ENCODE data around the gene YAF2.

Gene YAF2

DNA sequence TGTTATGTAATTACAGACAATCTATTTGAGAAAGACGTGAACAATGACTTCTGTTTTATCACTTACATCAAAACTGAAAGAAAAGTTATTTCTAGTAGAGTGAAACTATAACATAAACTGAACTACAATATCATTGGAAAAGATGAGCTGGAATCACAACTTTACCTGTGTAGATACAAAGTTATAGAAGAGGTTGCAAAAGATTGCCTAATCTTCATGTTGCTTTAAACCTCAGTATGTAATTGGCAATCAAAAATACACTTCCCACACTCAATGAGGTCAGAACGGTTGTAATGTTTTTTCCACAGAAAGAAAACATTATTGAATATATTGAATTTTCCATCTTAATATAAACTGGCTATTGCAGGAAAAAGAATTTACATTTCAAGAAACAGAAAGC is 55.7 kb downstream of the YAF2 start:
- no peaks in the 10 kb centered on the region for H3K79me1 ChIP-seq (ENCODE audit: low read length)
- H2BK120ac ChIP-seq (ENCODE audit: low read depth, low read length), result no peak overlapping the region
- H2AK5ac ChIP-seq (ENCODE audit: low read length), result no peak overlapping the region
- no peaks in the 10 kb centered on the region for H3K4me1 ChIP-seq (ENCODE audit: control insufficient read depth, low read depth, low read length)
- H3K4me2 ChIP-seq (ENCODE audit: low read length), result no peak overlapping the region
- H3K36me3 ChIP-seq (ENCODE audit: control insufficient read depth, insufficient read depth, low read length), result no peaks in the 10 kb centered on the region
- H4K5ac ChIP-seq (ENCODE audit: low read length), result no peak overlapping the region
- no peak overlapping the region for H3K4me3 ChIP-seq (ENCODE audit: low read length)
- H2BK5ac ChIP-seq (ENCODE audit: low read length), result no peak overlapping the region
- no peaks in the 10 kb centered on the region for H3K27me3 ChIP-seq (ENCODE audit: insufficient read depth, low read length, poor library complexity)
- H3K79me2 ChIP-seq (ENCODE audit: control insufficient read depth, insufficient read depth, low read length), result no peaks in the 10 kb centered on the region
- H3K4ac ChIP-seq (ENCODE audit: low read depth, low read length), result no peak overlapping the region
- WGBS (ENCODE audit: extremely low coverage, insufficient coverage, low lambda C conversion rate), result no CpG with 5 or more reads among the region's 2 CpGs
- no peak overlapping the region for H3K9ac ChIP-seq (ENCODE audit: low read length)
- no peak overlapping the region for H3K27ac ChIP-seq (ENCODE audit: low read depth, low read length)
- H4K8ac ChIP-seq (ENCODE audit: low read depth, low read length), result no peak overlapping the region
- H3K18ac ChIP-seq (ENCODE audit: low read length), result no peak overlapping the region
- no peak overlapping the region for H2BK15ac ChIP-seq (replicated peaks; ENCODE audit: low read depth)
- no peak for DNase-seq
- H3K56ac ChIP-seq (ENCODE audit: low read length), result no peak overlapping the region
- H3K23ac ChIP-seq (ENCODE audit: low read length), result no peak overlapping the region

DNA sequence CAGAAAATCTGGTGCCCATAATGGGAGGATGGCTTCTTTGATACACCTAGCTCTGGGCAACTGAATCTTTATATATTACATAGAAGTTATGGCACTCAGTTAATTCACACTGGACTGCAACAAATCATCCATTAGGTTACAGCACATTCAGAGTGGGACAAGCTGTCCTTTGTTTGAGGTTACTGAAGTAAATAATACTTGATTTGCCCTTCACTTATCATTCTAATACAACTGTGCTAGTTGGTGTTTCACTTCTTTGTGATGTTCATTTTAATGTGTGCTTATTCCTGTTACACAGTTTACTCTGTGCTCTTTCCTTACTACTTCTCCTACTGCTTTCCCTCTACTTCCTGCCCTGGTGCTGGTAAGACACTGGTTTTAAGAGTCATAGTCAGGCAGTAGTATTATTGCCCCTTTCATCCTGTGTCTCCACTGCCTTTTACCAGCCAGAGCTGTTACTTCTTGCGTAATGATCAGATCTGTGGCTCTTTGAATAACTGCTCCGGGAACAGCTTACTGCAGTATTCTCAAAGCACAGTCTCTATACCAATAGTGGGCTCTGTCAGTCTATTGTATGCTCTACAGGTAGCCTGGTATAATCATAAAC is 57.0 kb downstream of the YAF2 start:
- Histone ChIP-seq H2AK5ac (ENCODE audit: low read length) (no peak overlapping the region), H3K9ac (ENCODE audit: low read length) (no peak overlapping the region), H3K79me2 (ENCODE audit: control insufficient read depth, insufficient read depth, low read length) (no peaks in the 10 kb centered on the region), H3K79me1 (ENCODE audit: low read length) (no peaks in the 10 kb centered on the region), H3K4me3 (ENCODE audit: low read length) (no peak overlapping the region), H3K27me3 (ENCODE audit: insufficient read depth, low read length, poor library complexity) (no peaks in the 10 kb centered on the region), H4K5ac (ENCODE audit: low read length) (no peak overlapping the region), H4K8ac (ENCODE audit: low read depth, low read length) (no peak overlapping the region), H3K4ac (ENCODE audit: low read depth, low read length) (no peak overlapping the region), H2BK15ac (replicated peaks; ENCODE audit: low read depth) (no peak overlapping the region), H2BK5ac (ENCODE audit: low read length) (no peak overlapping the region), H2BK120ac (ENCODE audit: low read depth, low read length) (no peak overlapping the region), H3K23ac (ENCODE audit: low read length) (no peak overlapping the region), H3K36me3 (ENCODE audit: control insufficient read depth, insufficient read depth, low read length) (no peaks in the 10 kb centered on the region), H3K56ac (ENCODE audit: low read length) (no peak overlapping the region), H3K4me2 (ENCODE audit: low read length) (no peak overlapping the region), H3K27ac (ENCODE audit: low read depth, low read length) (no peak overlapping the region), H3K18ac (ENCODE audit: low read length) (no peak overlapping the region), H3K4me1 (ENCODE audit: control insufficient read depth, low read depth, low read length) (no peaks in the 10 kb centered on the region)
- no CpG with 5 or more reads among the region's 2 CpGs for WGBS (ENCODE audit: extremely low coverage, insufficient coverage, low lambda C conversion rate)
- DNase-seq, result no peak

DNA sequence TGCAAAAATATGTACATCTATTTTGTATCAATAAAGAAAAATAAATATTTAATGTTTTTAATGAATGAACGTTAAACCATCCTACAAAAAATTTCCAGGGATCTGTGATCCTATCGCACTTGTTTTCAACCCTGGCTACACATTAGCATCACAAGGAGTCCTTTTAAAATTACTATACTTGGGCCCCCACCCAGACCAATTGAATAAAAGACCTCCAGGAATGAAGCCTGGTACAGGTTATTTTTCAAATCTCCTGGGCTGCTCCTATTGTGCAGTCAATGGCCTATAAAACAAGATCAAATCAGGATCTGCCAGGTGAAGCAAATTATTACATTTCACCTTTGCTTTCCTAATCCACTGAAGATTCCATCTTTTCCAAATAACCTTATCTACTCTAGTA is 59.9 kb downstream of the YAF2 start:
- Histone ChIP-seq H2BK15ac (replicated peaks; ENCODE audit: low read depth) (no peak overlapping the region), H2AK5ac (ENCODE audit: low read length) (no peak overlapping the region), H3K4me2 (ENCODE audit: low read length) (no peak overlapping the region), H3K23ac (ENCODE audit: low read length) (no peak overlapping the region), H2BK120ac (ENCODE audit: low read depth, low read length) (no peak overlapping the region), H3K4me1 (ENCODE audit: control insufficient read depth, low read depth, low read length) (no peaks in the 10 kb centered on the region), H3K27ac (ENCODE audit: low read depth, low read length) (no peak overlapping the region), H2BK5ac (ENCODE audit: low read length) (no peak overlapping the region), H3K4ac (ENCODE audit: low read depth, low read length) (no peak overlapping the region), H3K4me3 (ENCODE audit: low read length) (no peak overlapping the region), H3K79me1 (ENCODE audit: low read length) (no peaks in the 10 kb centered on the region), H3K36me3 (ENCODE audit: control insufficient read depth, insufficient read depth, low read length) (no peaks in the 10 kb centered on the region), H3K27me3 (ENCODE audit: insufficient read depth, low read length, poor library complexity) (no peaks in the 10 kb centered on the region), H3K56ac (ENCODE audit: low read length) (no peak overlapping the region), H3K79me2 (ENCODE audit: control insufficient read depth, insufficient read depth, low read length) (no peaks in the 10 kb centered on the region), H3K9ac (ENCODE audit: low read length) (no peak overlapping the region), H4K5ac (ENCODE audit: low read length) (no peak overlapping the region), H3K18ac (ENCODE audit: low read length) (no peak overlapping the region), H4K8ac (ENCODE audit: low read depth, low read length) (no peak overlapping the region)
- no CpG with 5 or more reads among the region's 2 CpGs for WGBS (ENCODE audit: extremely low coverage, insufficient coverage, low lambda C conversion rate)
- DNase-seq, result no peak

DNA sequence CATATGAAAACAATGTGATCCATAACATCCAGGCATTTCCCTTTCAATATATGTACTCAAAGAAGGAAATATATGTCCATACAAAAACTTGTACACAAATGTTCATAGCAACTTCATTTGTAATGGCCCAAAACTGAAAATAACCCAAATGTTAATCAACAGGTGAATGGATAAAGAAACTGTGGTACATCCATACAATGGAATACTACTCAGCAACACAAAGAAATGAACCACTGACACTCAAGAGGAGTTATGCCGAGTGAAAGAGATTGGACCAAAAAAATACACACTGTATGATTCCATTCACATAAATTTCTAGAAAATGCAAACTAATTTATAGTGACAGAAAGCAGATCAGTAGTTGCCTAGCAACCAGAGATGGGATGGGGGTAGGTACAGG is 63.1 kb downstream of the YAF2 start:
- no peak overlapping the region for H3K4ac ChIP-seq (ENCODE audit: low read depth, low read length)
- H2BK120ac ChIP-seq (ENCODE audit: low read depth, low read length), result no peak overlapping the region
- H3K56ac ChIP-seq (ENCODE audit: low read length), result no peak overlapping the region
- no CpG with 5 or more reads among the region's 1 CpG for WGBS (ENCODE audit: extremely low coverage, insufficient coverage, low lambda C conversion rate)
- H3K18ac ChIP-seq (ENCODE audit: low read length), result no peak overlapping the region
- H3K4me1 ChIP-seq (ENCODE audit: control insufficient read depth, low read depth, low read length), result no peaks in the 10 kb centered on the region
- no peak overlapping the region for H3K9ac ChIP-seq (ENCODE audit: low read length)
- H2BK15ac ChIP-seq (replicated peaks; ENCODE audit: low read depth), result no peak overlapping the region
- H3K79me2 ChIP-seq (ENCODE audit: control insufficient read depth, insufficient read depth, low read length), result no peaks in the 10 kb centered on the region
- H3K27me3 ChIP-seq (ENCODE audit: insufficient read depth, low read length, poor library complexity), result no peaks in the 10 kb centered on the region
- no peak overlapping the region for H3K4me3 ChIP-seq (ENCODE audit: low read length)
- H3K23ac ChIP-seq (ENCODE audit: low read length), result no peak overlapping the region
- no peak overlapping the region for H3K4me2 ChIP-seq (ENCODE audit: low read length)
- no peaks in the 10 kb centered on the region for H3K36me3 ChIP-seq (ENCODE audit: control insufficient read depth, insufficient read depth, low read length)
- DNase-seq, result no peak
- H4K8ac ChIP-seq (ENCODE audit: low read depth, low read length), result no peak overlapping the region
- H3K27ac ChIP-seq (ENCODE audit: low read depth, low read length), result no peak overlapping the region
- H4K5ac ChIP-seq (ENCODE audit: low read length), result no peak overlapping the region
- no peak overlapping the region for H2AK5ac ChIP-seq (ENCODE audit: low read length)
- no peak overlapping the region for H2BK5ac ChIP-seq (ENCODE audit: low read length)
- no peaks in the 10 kb centered on the region for H3K79me1 ChIP-seq (ENCODE audit: low read length)

DNA sequence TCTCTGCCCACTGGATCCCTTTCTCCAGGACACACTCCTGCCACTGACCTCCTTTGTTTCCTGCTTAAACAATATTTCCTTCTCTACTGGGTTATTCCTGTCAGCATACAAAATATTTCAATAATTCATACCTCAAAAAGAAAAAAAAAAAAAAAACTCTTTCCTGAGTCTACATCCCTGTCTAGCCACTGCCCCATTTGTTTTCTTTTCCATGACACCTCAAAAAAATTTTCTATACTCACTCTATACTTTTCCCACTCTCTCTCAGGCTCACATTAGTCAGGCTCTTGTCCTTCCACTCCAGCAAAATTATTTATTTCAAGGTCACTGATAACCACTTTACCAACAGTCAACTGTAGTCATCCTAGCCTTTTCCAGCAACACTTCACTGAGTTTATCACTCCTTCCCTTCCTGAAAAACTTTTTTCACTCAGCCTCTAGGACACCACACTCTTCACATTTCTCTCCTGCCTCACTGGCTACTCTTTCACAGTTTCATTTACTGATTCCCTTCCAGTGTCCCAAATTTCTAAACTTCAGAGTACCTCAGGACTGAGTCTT is 64.0 kb downstream of the YAF2 start:
- DNase-seq, result no peak
- Histone ChIP-seq H3K4me3 (ENCODE audit: low read length) (no peak overlapping the region), H2AK5ac (ENCODE audit: low read length) (no peak overlapping the region), H3K36me3 (ENCODE audit: control insufficient read depth, insufficient read depth, low read length) (no peaks in the 10 kb centered on the region), H2BK15ac (replicated peaks; ENCODE audit: low read depth) (no peak overlapping the region), H2BK120ac (ENCODE audit: low read depth, low read length) (no peak overlapping the region), H3K4ac (ENCODE audit: low read depth, low read length) (no peak overlapping the region), H4K8ac (ENCODE audit: low read depth, low read length) (no peak overlapping the region), H3K23ac (ENCODE audit: low read length) (no peak overlapping the region), H3K27me3 (ENCODE audit: insufficient read depth, low read length, poor library complexity) (no peaks in the 10 kb centered on the region), H3K79me1 (ENCODE audit: low read length) (no peaks in the 10 kb centered on the region), H2BK5ac (ENCODE audit: low read length) (no peak overlapping the region), H3K4me2 (ENCODE audit: low read length) (no peak overlapping the region), H3K56ac (ENCODE audit: low read length) (no peak overlapping the region), H3K9ac (ENCODE audit: low read length) (no peak overlapping the region), H4K5ac (ENCODE audit: low read length) (no peak overlapping the region), H3K4me1 (ENCODE audit: control insufficient read depth, low read depth, low read length) (no peaks in the 10 kb centered on the region), H3K18ac (ENCODE audit: low read length) (no peak overlapping the region), H3K27ac (ENCODE audit: low read depth, low read length) (no peak overlapping the region), H3K79me2 (ENCODE audit: control insufficient read depth, insufficient read depth, low read length) (no peaks in the 10 kb centered on the region)
